RWPE1 (cell line): ENCODE results near the gene NPIPA2.
"Not testable (repeated sequence)": the region's sequence is repeated elsewhere in the genome, so short reads cannot be mapped to it uniquely, and the experiment has no call there.

Source experiments
- CTCF ChIA-PET: fragments of 350-600 bp; sonication (Branson Sonifier 250); formaldehyde crosslinking; extraction: SDS; loops from one replicate; lab custom pipeline; 2021; lab: Yijun Ruan, JAX
- POLR2A ChIA-PET: fragments of 400-600 bp; formaldehyde crosslinking; extraction: SDS; loops from one replicate; lab custom pipeline; 2020; ENCODE audit warnings: antibody characterized with exemption; ENCODE audit not compliant: low non-redundant PET; lab: Yijun Ruan, JAX
- DNase-seq: peaks from one replicate; pipeline ENCODE4 v3.0.0; 2012; ENCODE audit warnings: low spot score
- H3K27ac ChIP-seq: fragments of 450-650 bp; 2 replicates; pipeline ENCODE4 v1.5.1; 2017

The NPIPA2 gene

DNA sequence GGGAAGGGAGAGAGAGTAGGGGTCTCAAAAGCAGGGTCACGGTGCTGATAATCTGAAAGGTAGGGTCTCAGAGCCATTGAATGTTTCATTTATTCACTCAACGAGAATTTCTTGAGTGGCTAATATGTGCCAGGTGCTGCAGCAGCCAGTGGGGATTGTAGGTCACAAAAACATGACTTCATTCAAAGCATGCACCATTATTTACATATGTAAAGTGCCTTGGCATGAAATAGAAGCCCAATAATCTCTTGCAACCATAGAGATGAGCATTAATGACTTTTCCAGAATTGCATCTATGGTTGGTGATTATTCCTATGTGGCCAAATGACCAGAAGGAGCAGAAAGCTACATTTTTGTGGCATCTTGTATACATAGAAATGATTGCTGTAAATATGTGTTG, 55.2 kb downstream of the NPIPA2 start:
- DNase-seq, H3K27ac ChIP-seq, POLR2A ChIA-PET, CTCF ChIA-PET: not testable (repeated sequence)

DNA sequence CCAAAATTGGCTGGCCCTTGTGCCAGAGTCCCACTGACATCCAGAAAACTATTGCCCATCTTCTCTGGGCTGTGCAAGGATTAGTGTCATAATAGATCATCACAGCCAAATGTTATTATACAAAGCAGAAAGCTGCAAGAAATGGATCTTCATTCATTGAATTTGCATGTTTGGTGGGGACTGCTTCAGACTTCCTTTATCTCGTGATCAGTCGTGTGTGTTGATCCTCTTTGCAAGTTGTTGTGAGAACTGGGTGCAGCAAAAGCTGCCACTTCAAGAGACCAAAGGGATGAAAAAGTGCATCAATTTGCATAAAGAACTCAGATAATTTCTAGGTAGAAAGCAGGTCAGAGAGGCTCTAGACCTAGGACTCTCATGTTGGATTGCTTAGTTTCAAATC, 61.2 kb downstream of the NPIPA2 start:
- H3K27ac ChIP-seq, POLR2A ChIA-PET, CTCF ChIA-PET, DNase-seq: not testable (repeated sequence)

- DNase-seq, POLR2A ChIA-PET, H3K27ac ChIP-seq, CTCF ChIA-PET: not testable (repeated sequence)
Observed at GRCh38 chr16:14807184-14807678, 64.9 kb downstream of the NPIPA2 start.

DNA sequence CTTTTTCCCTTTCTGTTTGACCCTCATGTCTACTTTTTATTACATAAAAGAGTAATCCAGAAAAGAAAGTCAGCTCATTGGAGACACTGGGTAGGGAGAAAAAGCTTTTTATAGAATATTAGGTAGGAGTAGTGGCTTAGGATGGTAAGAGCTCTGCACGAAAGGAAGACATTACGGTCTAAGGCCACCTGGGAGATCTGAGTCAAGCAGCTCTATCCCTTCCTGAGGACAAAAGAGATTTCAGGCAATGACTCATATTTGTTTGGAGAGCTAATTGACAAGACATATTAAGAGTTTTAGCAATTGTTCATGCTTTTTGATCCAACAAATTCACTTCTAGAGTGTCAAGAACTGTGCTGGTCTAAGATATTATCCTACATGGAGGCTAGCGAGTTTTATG, 71.6 kb downstream of the NPIPA2 start:
- DNase-seq, H3K27ac ChIP-seq, CTCF ChIA-PET, POLR2A ChIA-PET: not testable (repeated sequence)
